DOHH2 (cell line): ENCODE data around the gene UXS1.

Experiments
- H3F3A ChIP-seq: fragments of 200-600 bp; sonication (generic), shearing (Covaris generic); 2 replicates; pipeline ENCODE4 v1.6.0; 2016; ENCODE audit warnings: antibody characterized with exemption, mild to moderate bottlenecking; ENCODE audit not compliant: control insufficient read depth, insufficient read depth
- H3K27ac ChIP-seq: fragments of 200-600 bp; sonication (generic); 2 replicates; pipeline ENCODE4 v1.5.1; 2014; ENCODE audit warnings: low read depth, mild to moderate bottlenecking, low read length, moderate library complexity
- H3K27me3 ChIP-seq: fragments of 200-600 bp; sonication (generic); 2 replicates; pipeline ENCODE4 v1.6.1; 2014; ENCODE audit warnings: mild to moderate bottlenecking, low read length, mixed read lengths; ENCODE audit not compliant: control insufficient read depth
- H3K36me3 ChIP-seq: fragments of 200-600 bp; sonication (generic); 2 replicates; pipeline ENCODE4 v1.6.1; 2014; ENCODE audit warnings: mild to moderate bottlenecking, low read length, moderate library complexity, mixed read lengths; ENCODE audit not compliant: control insufficient read depth
- H3K4me1 ChIP-seq: fragments of 200-600 bp; sonication (generic); 2 replicates; pipeline ENCODE4 v1.6.1; 2014; ENCODE audit warnings: mild to moderate bottlenecking, low read length, mixed read lengths; ENCODE audit not compliant: control insufficient read depth
- H3K4me2 ChIP-seq: fragments of 200-600 bp; sonication (generic); 2 replicates; pipeline ENCODE4 v1.6.0; 2014; ENCODE audit warnings: mild to moderate bottlenecking, low read length, moderate library complexity
- H3K4me3 ChIP-seq: fragments of 200-600 bp; sonication (generic); 2 replicates; pipeline ENCODE4 v1.5.1; 2014; ENCODE audit warnings: mild to moderate bottlenecking, low read length, mixed read lengths
- H3K79me2 ChIP-seq: fragments of 200-600 bp; sonication (generic); 2 replicates; pipeline ENCODE4 v1.6.1; 2014; ENCODE audit warnings: mild to moderate bottlenecking, low read length, mixed read lengths; ENCODE audit not compliant: control insufficient read depth
- H3K9me2 ChIP-seq: fragments of 200-600 bp; sonication (generic); replicated peaks from 2 replicates; pipeline ENCODE4 v1.6.1; 2014; ENCODE audit warnings: mild to moderate bottlenecking, low read length, mixed read lengths; ENCODE audit not compliant: control insufficient read depth
- H3K9me3 ChIP-seq: fragments of 200-600 bp; sonication (generic); 2 replicates; pipeline ENCODE4 v1.6.1; 2014; ENCODE audit warnings: antibody characterized with exemption, low read length, mixed read lengths; ENCODE audit not compliant: control insufficient read depth, insufficient read depth
- H4K20me1 ChIP-seq: fragments of 200-600 bp; sonication (generic); 2 replicates; pipeline ENCODE4 v1.6.0; 2014; ENCODE audit warnings: low read depth, mild to moderate bottlenecking, antibody characterized with exemption, low read length, moderate library complexity; ENCODE audit not compliant: control insufficient read depth, insufficient read depth
- EZH2phosphoT487 ChIP-seq: fragments of 200-600 bp; sonication (generic); IDR thresholded peaks from 2 replicates; pipeline ENCODE4 v1.6.1; 2017; ENCODE audit warnings: borderline replicate concordance, mild to moderate bottlenecking, antibody characterized with exemption, low read length, moderate library complexity, mixed read lengths
- TF ChIP-seq, protein P1 (sequence below): fragments of 200-600 bp; sonication (generic); IDR thresholded peaks from one replicate; pipeline ENCODE4 v1.5.1; 2014; ENCODE audit warnings: antibody characterized with exemption, mild to moderate bottlenecking, low read depth, low read length; ENCODE audit not compliant: poor library complexity, severe bottlenecking

The UXS1 gene

GRCh38 chr2:106044021-106044420 lies 150.1 kb downstream of the UXS1 start:
- Histone ChIP-seq H3K4me2 (no peak overlapping the region), H3K79me2 (no peaks in the 10 kb centered on the region), H3K36me3 (no peaks in the 10 kb centered on the region), H3K9me2 (no peaks in the 10 kb centered on the region), H3K27me3 (no peaks in the 10 kb centered on the region), H3K9me3 (no peaks in the 10 kb centered on the region), H3K27ac (no peak overlapping the region), H3K4me3 (no peak overlapping the region), H4K20me1 (no peaks in the 10 kb centered on the region), H3K4me1 (no peaks in the 10 kb centered on the region), H3F3A (no peaks in the 10 kb centered on the region)
- TF ChIP-seq, protein P1, sequence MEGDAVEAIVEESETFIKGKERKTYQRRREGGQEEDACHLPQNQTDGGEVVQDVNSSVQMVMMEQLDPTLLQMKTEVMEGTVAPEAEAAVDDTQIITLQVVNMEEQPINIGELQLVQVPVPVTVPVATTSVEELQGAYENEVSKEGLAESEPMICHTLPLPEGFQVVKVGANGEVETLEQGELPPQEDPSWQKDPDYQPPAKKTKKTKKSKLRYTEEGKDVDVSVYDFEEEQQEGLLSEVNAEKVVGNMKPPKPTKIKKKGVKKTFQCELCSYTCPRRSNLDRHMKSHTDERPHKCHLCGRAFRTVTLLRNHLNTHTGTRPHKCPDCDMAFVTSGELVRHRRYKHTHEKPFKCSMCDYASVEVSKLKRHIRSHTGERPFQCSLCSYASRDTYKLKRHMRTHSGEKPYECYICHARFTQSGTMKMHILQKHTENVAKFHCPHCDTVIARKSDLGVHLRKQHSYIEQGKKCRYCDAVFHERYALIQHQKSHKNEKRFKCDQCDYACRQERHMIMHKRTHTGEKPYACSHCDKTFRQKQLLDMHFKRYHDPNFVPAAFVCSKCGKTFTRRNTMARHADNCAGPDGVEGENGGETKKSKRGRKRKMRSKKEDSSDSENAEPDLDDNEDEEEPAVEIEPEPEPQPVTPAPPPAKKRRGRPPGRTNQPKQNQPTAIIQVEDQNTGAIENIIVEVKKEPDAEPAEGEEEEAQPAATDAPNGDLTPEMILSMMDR, result no peak
- TF ChIP-seq EZH2phosphoT487, result no peak
